ENCODE measurements around the gene ST6GAL1. TPM values are rescaled to one million over a fixed set of nuclear protein-coding genes. Genes with fewer than 3 reads are reported as not detected.

ST6GAL1 gene
- total RNA-seq, 1 experiment from 2014 or later: 74.2 TPM

DNA sequence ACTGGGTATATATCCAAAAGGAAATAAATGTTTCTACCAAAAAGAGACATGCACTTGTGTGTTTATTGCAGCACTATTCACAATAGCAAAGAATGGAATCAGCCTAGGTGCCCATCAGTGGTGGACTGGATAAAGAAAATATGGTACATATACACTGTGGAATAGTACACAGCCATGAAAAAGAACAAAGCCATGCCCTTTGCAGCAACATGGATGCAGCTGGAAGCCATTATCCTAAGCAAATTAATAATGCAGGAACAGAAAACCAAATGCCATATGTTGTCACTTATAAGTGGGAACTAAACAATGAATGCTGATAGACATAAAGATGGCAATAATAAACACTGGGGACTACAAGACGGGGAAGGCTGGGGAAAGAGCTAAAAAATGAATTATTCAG is 106.1 kb downstream of the ST6GAL1 start:
- ChIA-PET POLR2A (ENCODE audit: low non-redundant PET) (no interaction called here), CTCF (no interaction called here)
- BruUV-seq (replicated peaks): no TSS peak
- no peak for DNase-seq (ENCODE audit: low spot score)
- H3K9me3 ChIP-seq (ENCODE audit: low read depth, low read length, poor library complexity, severe bottlenecking): peaks cover 14% of the 10 kb centered on the region
- H3K27me3 ChIP-seq (replicated peaks; ENCODE audit: insufficient read depth, low read depth, low read length, poor library complexity): no peaks in the 10 kb centered on the region
- no peak overlapping the region for H3K27ac ChIP-seq (ENCODE audit: low read depth, low read length, poor library complexity, severe bottlenecking)
- intact Hi-C loops (cut with micrococcal nuclease; ENCODE audit: unreplicated experiment): no loop called here
- peaks cover 11% of the 10 kb centered on the region for H3K4me1 ChIP-seq (ENCODE audit: insufficient read depth, low read length, poor library complexity, severe bottlenecking)
- H3K4me3 ChIP-seq (ENCODE audit: low read depth, low read length, poor library complexity, severe bottlenecking): no peak overlapping the region
- H3K36me3 ChIP-seq (ENCODE audit: insufficient read depth, low read length, poor library complexity, severe bottlenecking): peaks cover 20% of the 10 kb centered on the region
- TF ChIP-seq, protein P1, sequence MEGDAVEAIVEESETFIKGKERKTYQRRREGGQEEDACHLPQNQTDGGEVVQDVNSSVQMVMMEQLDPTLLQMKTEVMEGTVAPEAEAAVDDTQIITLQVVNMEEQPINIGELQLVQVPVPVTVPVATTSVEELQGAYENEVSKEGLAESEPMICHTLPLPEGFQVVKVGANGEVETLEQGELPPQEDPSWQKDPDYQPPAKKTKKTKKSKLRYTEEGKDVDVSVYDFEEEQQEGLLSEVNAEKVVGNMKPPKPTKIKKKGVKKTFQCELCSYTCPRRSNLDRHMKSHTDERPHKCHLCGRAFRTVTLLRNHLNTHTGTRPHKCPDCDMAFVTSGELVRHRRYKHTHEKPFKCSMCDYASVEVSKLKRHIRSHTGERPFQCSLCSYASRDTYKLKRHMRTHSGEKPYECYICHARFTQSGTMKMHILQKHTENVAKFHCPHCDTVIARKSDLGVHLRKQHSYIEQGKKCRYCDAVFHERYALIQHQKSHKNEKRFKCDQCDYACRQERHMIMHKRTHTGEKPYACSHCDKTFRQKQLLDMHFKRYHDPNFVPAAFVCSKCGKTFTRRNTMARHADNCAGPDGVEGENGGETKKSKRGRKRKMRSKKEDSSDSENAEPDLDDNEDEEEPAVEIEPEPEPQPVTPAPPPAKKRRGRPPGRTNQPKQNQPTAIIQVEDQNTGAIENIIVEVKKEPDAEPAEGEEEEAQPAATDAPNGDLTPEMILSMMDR (conservative IDR thresholded peaks at IDR 0.05; ENCODE audit: low read depth, low read length): no peak
- TF ChIP-seq EZH2 (IDR thresholded peaks at IDR 0.05; ENCODE audit: borderline replicate concordance, low read depth, low read length, poor library complexity, severe bottlenecking): no peak

DNA sequence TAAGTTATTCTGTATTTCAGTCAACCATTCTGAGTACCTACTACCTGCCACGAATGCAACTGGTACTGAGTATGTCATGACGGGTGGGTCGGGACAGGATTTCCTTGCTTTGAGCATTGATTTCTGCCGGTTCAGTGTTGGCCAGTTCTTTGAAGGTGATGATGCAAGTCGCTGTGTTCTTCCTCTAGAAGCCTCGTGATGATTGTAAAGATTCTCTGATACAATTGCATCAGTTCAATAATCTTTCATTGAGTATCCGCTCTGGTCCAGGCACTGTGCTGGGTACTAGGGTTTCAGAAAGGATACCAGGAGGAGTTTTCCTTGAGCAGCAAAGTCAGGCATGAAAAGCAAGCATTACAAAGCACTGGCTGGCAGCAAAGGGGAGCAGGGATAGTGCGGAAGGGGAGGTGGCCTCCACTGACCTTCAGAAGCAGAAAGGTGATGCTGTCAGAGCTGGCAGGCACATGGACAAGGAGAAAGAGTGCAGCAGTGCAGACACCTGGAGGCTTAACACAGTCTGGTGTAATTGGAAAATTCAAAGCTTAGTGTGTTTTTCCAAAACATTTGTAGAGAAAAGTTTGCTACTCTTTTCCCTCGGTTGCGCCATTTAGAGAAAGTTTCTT is 108.9 kb downstream of the ST6GAL1 start:
- CTCF ChIA-PET: no interaction called here
- Histone ChIP-seq H3K27ac (ENCODE audit: low read depth, low read length, poor library complexity, severe bottlenecking) (no peak overlapping the region), H3K4me3 (ENCODE audit: low read depth, low read length, poor library complexity, severe bottlenecking) (no peak overlapping the region), H3K36me3 (ENCODE audit: insufficient read depth, low read length, poor library complexity, severe bottlenecking) (peaks cover 33% of the 10 kb centered on the region), H3K27me3 (replicated peaks; ENCODE audit: insufficient read depth, low read depth, low read length, poor library complexity) (no peaks in the 10 kb centered on the region), H3K4me1 (ENCODE audit: insufficient read depth, low read length, poor library complexity, severe bottlenecking) (peaks cover 7% of the 10 kb centered on the region), H3K9me3 (ENCODE audit: low read depth, low read length, poor library complexity, severe bottlenecking) (peaks cover 14% of the 10 kb centered on the region)
- DNase-seq (ENCODE audit: low spot score): no peak
- TF ChIP-seq EZH2 (IDR thresholded peaks at IDR 0.05; ENCODE audit: borderline replicate concordance, low read depth, low read length, poor library complexity, severe bottlenecking): no peak
- TF ChIP-seq, protein P1 (conservative IDR thresholded peaks at IDR 0.05; ENCODE audit: low read depth, low read length): no peak
- intact Hi-C loops (cut with micrococcal nuclease; ENCODE audit: unreplicated experiment): no loop called here
- POLR2A ChIA-PET (ENCODE audit: low non-redundant PET): no interaction called here
- no TSS peak for BruUV-seq (replicated peaks)

DNA sequence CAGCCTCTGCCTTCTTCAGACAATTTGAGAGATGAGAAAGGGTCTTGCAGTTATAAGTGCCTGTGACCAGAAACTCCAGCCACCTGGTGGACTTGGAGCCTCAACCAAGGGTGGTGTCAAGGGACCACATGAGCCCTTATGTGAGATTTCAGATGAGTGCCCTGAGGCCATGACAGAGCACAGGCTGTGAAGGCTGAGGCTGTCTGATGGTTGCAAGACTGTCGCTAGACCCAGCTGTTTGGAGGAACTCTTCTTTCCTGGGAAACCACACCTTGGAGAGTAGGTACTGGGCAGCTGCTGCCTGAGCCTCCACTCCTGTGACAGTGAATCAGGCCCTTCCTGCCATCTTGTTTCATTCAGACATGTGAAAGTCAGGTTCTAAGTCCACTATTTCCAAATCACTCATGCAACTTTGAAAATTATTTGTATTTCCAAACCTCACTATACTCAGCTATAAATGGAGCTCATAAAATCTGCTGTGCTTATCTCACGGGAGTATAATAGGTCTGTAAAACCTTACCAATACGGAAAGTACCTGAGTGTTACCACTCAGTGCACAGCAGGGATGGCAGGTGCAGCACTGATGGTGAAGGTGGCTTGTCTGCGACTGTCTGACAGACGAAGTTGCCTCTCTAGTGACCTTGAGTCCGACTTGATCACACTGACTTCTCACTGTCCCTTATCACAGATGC is 109.5 kb downstream of the ST6GAL1 start:
- Histone ChIP-seq H3K9me3 (ENCODE audit: low read depth, low read length, poor library complexity, severe bottlenecking) (peaks cover 12% of the 10 kb centered on the region), H3K4me3 (ENCODE audit: low read depth, low read length, poor library complexity, severe bottlenecking) (no peak overlapping the region), H3K36me3 (ENCODE audit: insufficient read depth, low read length, poor library complexity, severe bottlenecking) (peaks cover 33% of the 10 kb centered on the region), H3K4me1 (ENCODE audit: insufficient read depth, low read length, poor library complexity, severe bottlenecking) (peaks cover 10% of the 10 kb centered on the region), H3K27me3 (replicated peaks; ENCODE audit: insufficient read depth, low read depth, low read length, poor library complexity) (no peaks in the 10 kb centered on the region), H3K27ac (ENCODE audit: low read depth, low read length, poor library complexity, severe bottlenecking) (no peak overlapping the region)
- no peak for DNase-seq (ENCODE audit: low spot score)
- BruUV-seq (replicated peaks): no TSS peak
- POLR2A ChIA-PET (ENCODE audit: low non-redundant PET): no interaction called here
- CTCF ChIA-PET: no interaction called here
- intact Hi-C loops (cut with micrococcal nuclease; ENCODE audit: unreplicated experiment): no loop called here
- no peak for TF ChIP-seq EZH2 (IDR thresholded peaks at IDR 0.05; ENCODE audit: borderline replicate concordance, low read depth, low read length, poor library complexity, severe bottlenecking)
- TF ChIP-seq, protein P1 (conservative IDR thresholded peaks at IDR 0.05; ENCODE audit: low read depth, low read length): no peak

All from A673 (cell line).